Spleen (tissue), 11 donors: ENCODE data around the gene AKAP13. TPM values are rescaled to one million over a fixed set of nuclear protein-coding genes. Genes with fewer than 3 reads are reported as not detected.

Source experiments
- DNase-seq: peaks from one replicate; pipeline ENCODE4 v3.0.0-alpha.2; 2020
- H3K27ac ChIP-seq, 8 donors: fragments of 200-600 bp; sonication (generic) in 7 of 8; 1 replicate in 4 of 8; 2 replicates in 4 of 8; pipeline versions ENCODE4 v1.5.0 to v1.8.0; 2016 to 2021; ENCODE audit warnings: inconsistent platforms in 4 of 8, mild to moderate bottlenecking in 4 of 8, moderate library complexity in 1 of 8
- H3K27me3 ChIP-seq, 7 donors: fragments of 200-600 bp; sonication (generic) in 6 of 7; replicated peaks in 1 of 7; 1 replicate in 4 of 7; 2 replicates in 3 of 7; pipeline versions ENCODE4 v1.5.0 to v1.8.0; 2016 to 2021; ENCODE audit warnings: inconsistent platforms in 3 of 7, mild to moderate bottlenecking in 1 of 7
- H3K36me3 ChIP-seq, 6 donors: fragments of 200-600 bp; sonication (generic) in 5 of 6; 1 replicate in 4 of 6; 2 replicates in 2 of 6; pipeline versions ENCODE4 v1.5.0 to v1.8.0; 2016 to 2021; ENCODE audit warnings: inconsistent platforms in 2 of 6
- H3K4me1 ChIP-seq, 6 donors: fragments of 200-600 bp; sonication (generic) in 5 of 6; 1 replicate in 3 of 6; 2 replicates in 3 of 6; pipeline versions ENCODE4 v1.5.0 to v1.8.0; 2016 to 2021; ENCODE audit warnings: inconsistent platforms in 3 of 6
- H3K4me3 ChIP-seq, 8 donors: fragments of 200-600 bp; sonication (generic) in 7 of 8; 1 replicate in 4 of 8; 2 replicates in 4 of 8; pipeline versions ENCODE4 v1.5.0 to v1.8.0; 2016 to 2021; ENCODE audit warnings: inconsistent platforms in 4 of 8, mild to moderate bottlenecking in 4 of 8, moderate library complexity in 2 of 8
- H3K9me3 ChIP-seq, 8 donors: fragments of 200-600 bp; sonication (generic) in 7 of 8; 1 replicate in 4 of 8; 2 replicates in 4 of 8; pipeline versions ENCODE4 v1.5.0 to v1.8.0; 2016 to 2021; ENCODE audit warnings: inconsistent platforms in 4 of 8
- CTCF ChIP-seq, 11 experiments: fragments of 200-600 bp in 7 of 11; fragments of 450-650 bp in 4 of 11; sonication (generic) in 4 of 11; IDR thresholded peaks in 8 of 11; conservative IDR thresholded peaks in 3 of 11; 1 replicate in 7 of 11; 2 replicates in 4 of 11; pipeline versions ENCODE4 v1.4.0 to v1.8.0; 2016 to 2021; ENCODE audit warnings: antibody characterized with exemption in 11 of 11, inconsistent platforms in 4 of 11, mild to moderate bottlenecking in 1 of 11
- POLR2A ChIP-seq, 3 donors: fragments of 450-650 bp; IDR thresholded peaks; one replicate each; pipeline ENCODE4 v1.5.1; 2017; ENCODE audit warnings: antibody characterized with exemption in 3 of 3, mild to moderate bottlenecking in 1 of 3
- POLR2AphosphoS5 ChIP-seq, 3 donors: sonication (generic); formaldehyde crosslinking; IDR thresholded peaks; one replicate each; pipeline ENCODE4 v1.5.1; 2017; ENCODE audit warnings: antibody characterized with exemption in 3 of 3
- WGBS, 5 donors: extraction: QIAGEN DNeasy Blood & Tissue Kit in 3 of 5; methylation state at CpG; one replicate each; pipeline versions ENCODE4 v1.1.5 to v1.1.7; 2013 to 2018; 5-methylcytosine and 5-hydroxymethylcytosine counted together
- intact Hi-C: fragments of 100-400 bp; cut with DNase I; formaldehyde crosslinking; loops from one replicate; pipeline ENCODE4 v1.15.0; 2023; ENCODE audit warnings: low total_unique reads
- polyA plus RNA-seq, 3 donors: library from polyadenylated mRNA; stranded (reverse); fragments of 200-250 nt; gene quantifications; one replicate each; pipeline ENCODE4 v1.2.1, GENCODE V29; 2013
- total RNA-seq, 7 donors: library from RNA; depleted of rRNA in 3 of 7; stranded (reverse); fragments of >200 nt in 3 of 7; fragmentation: NEBNext Ultra II Directional in 4 of 7; extraction: Animal tissue kit (Norgen Biotek cat#: 25700) in 4 of 7; gene quantifications; one replicate each; pipeline versions ENCODE4 v1.1.0 to v1.2.1, GENCODE V29; 2016 to 2021
- donor health status: healthy with polysubstance abuse.
- donor health status: DM: no; HTN: no; CAD: no; lungs with moderate emphysema.
- donor health status: DM: no; HTN: no; CAD: no.
- donor health status: Bipolar disorder and iron deficiency.
- donor health status: healthy.
- donor health status: DM: no; HTN: no; CAD: no.
- donor health status: DM: yes; HTN: yes; CAD: no.

The AKAP13 gene
- total and polyA plus RNA-seq, 10 donors = 35.4 to 413 (median 260) TPM

- no peaks in the 10 kb centered on the region for H3K36me3 ChIP-seq
- H3K4me3 ChIP-seq = no peak overlapping the region
- WGBS, 5 donors = 71 to 87% (median 82%) methylated on average over 3 of the region's 3 CpGs
- H3K4me1 ChIP-seq = peaks cover 10 to 83% (median 51%) of the 10 kb centered on the region in 6 donors
- no peak for DNase-seq
- H3K27me3 ChIP-seq = no peaks in the 10 kb centered on the region
- TF ChIP-seq CTCF (IDR thresholded peaks at IDR 0.05 in 8 of 11, conservative IDR thresholded peaks at IDR 0.05 in 3 of 11) = no peak
- no peak for TF ChIP-seq POLR2A (IDR thresholded peaks at IDR 0.05)
- TF ChIP-seq POLR2AphosphoS5 (IDR thresholded peaks at IDR 0.05) = no peak
- intact Hi-C loops = no loop called here
- no peak overlapping the region for H3K27ac ChIP-seq
- no peaks in the 10 kb centered on the region for H3K9me3 ChIP-seq
Measured at GRCh38 chr15:85397151-85397550, 16.7 kb downstream of the AKAP13 start.

DNA sequence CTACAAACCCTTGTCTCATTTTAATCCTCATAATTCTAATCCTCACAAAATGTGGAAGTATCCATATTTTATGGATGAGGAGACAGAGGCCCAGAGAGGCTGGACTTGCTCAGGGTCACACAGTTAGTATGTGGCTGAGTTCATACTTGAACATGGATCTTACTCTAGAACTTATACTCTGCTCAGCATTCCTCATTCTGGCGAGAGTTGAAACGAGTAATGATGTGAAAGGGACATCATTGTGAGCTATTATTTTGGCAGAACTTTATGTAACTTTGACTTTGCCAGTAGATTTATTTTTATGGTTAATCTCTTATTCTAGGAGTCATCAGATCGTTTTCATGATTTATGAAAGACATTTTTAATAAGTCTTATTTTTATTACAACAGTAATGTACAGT, 17.5 kb downstream of the AKAP13 start:
- no peak for TF ChIP-seq POLR2AphosphoS5 (IDR thresholded peaks at IDR 0.05)
- TF ChIP-seq POLR2A (IDR thresholded peaks at IDR 0.05) = no peak
- TF ChIP-seq CTCF (IDR thresholded peaks at IDR 0.05 in 8 of 11, conservative IDR thresholded peaks at IDR 0.05 in 3 of 11) = no peak
- no peak overlapping the region for H3K27ac ChIP-seq
- H3K4me1 ChIP-seq = peaks cover 12 to 86% (median 57%) of the 10 kb centered on the region in 6 donors
- no peaks in the 10 kb centered on the region for H3K9me3 ChIP-seq
- no peak overlapping the region for H3K4me3 ChIP-seq
- DNase-seq = no peak
- H3K27me3 ChIP-seq = no peaks in the 10 kb centered on the region
- intact Hi-C loops = no loop called here
- H3K36me3 ChIP-seq = no peaks in the 10 kb centered on the region
- WGBS, 5 donors = 78 to 85% (median 82%) methylated on average over 3 of the region's 3 CpGs

DNA sequence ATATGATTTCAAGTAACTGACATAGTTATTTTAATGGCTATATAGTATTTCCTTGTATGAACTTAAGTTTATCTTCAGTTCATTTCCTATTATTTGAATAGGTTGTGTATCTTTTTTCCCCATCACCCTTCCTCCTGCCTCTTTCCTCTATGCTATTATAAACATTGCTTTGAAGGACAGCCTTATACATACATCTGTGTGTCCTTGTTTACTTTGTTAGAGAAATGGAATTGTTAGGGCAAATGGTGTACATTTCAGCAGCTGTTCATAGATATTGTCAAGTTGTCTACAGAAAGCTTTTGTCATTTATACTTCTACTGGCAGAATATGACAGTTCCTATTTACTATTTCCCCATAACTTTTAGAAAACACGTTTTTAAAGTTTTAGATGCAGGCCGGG, 18.4 kb downstream of the AKAP13 start:
- no peak overlapping the region for H3K4me3 ChIP-seq
- H3K27ac ChIP-seq = no peak overlapping the region
- 80 to 96% (median 86%) methylated on average over 2 of the region's 2 CpGs for WGBS, 5 donors
- H3K36me3 ChIP-seq = no peaks in the 10 kb centered on the region
- no peak for DNase-seq
- TF ChIP-seq CTCF (IDR thresholded peaks at IDR 0.05 in 8 of 11, conservative IDR thresholded peaks at IDR 0.05 in 3 of 11) = no peak
- no peak for TF ChIP-seq POLR2AphosphoS5 (IDR thresholded peaks at IDR 0.05)
- no peak for TF ChIP-seq POLR2A (IDR thresholded peaks at IDR 0.05)
- H3K9me3 ChIP-seq = no peaks in the 10 kb centered on the region
- intact Hi-C loops = no loop called here
- H3K27me3 ChIP-seq = no peaks in the 10 kb centered on the region
- H3K4me1 ChIP-seq = peaks cover 14 to 86% (median 61%) of the 10 kb centered on the region in 6 donors

- no peaks in the 10 kb centered on the region for H3K36me3 ChIP-seq
- WGBS, 5 donors = 85 to 94% (median 88%) methylated on average over 5 of the region's 5 CpGs
- no peak for DNase-seq
- H3K4me1 ChIP-seq = peaks cover 12 to 86% (median 63%) of the 10 kb centered on the region in 6 donors
- H3K4me3 ChIP-seq = no peak overlapping the region
- no peaks in the 10 kb centered on the region for H3K9me3 ChIP-seq
- no peak overlapping the region for H3K27ac ChIP-seq
- H3K27me3 ChIP-seq = no peaks in the 10 kb centered on the region
- intact Hi-C loops = no loop called here
- no peak for TF ChIP-seq POLR2AphosphoS5 (IDR thresholded peaks at IDR 0.05)
- no peak for TF ChIP-seq POLR2A (IDR thresholded peaks at IDR 0.05)
- no peak for TF ChIP-seq CTCF (IDR thresholded peaks at IDR 0.05 in 8 of 11, conservative IDR thresholded peaks at IDR 0.05 in 3 of 11)
Measured at GRCh38 chr15:85399627-85400026, 19.2 kb downstream of the AKAP13 start.
